HepG2 (cell line): ENCODE results near the gene ARR3. TPM values are rescaled to one million over a fixed set of nuclear protein-coding genes. Genes with fewer than 3 reads are reported as not detected.

Experiments
- AFF4 ChIP-seq: sonication (generic); formaldehyde crosslinking; IDR thresholded peaks from 2 replicates; pipeline ENCODE4 v1.4.0; 2020; ENCODE audit warnings: missing genetic modification reagents
- ATF1 ChIP-seq: IDR thresholded peaks from 2 replicates; pipeline ENCODE4 v1.6.1; 2016; ENCODE audit warnings: mild to moderate bottlenecking, control low read depth
- ATF7 ChIP-seq, 2 experiments: fragments of 450-650 bp in 1 of 2; sonication (generic) in 1 of 2; formaldehyde crosslinking in 1 of 2; IDR thresholded peaks; 2 replicates each; pipeline versions ENCODE4 v1.4.0 to v1.6.1; 2016 to 2020; ENCODE audit warnings: antibody characterized with exemption in 1 of 2, mild to moderate bottlenecking in 1 of 2, missing genetic modification reagents in 1 of 2
- CSRNP2 ChIP-seq: sonication (generic); formaldehyde crosslinking; conservative IDR thresholded peaks from 2 replicates; pipeline ENCODE4 v1.8.0; 2022; ENCODE audit warnings: low read depth, missing genetic modification reagents
- HCFC1 ChIP-seq: fragments of 150-350 bp; IDR thresholded peaks from 2 replicates; pipeline ENCODE4 v1.6.1; 2014; ENCODE audit warnings: low read depth, low read length
- PRDM4 ChIP-seq: sonication (generic); formaldehyde crosslinking; IDR thresholded peaks from 2 replicates; pipeline ENCODE4 v1.9.0; 2021; ENCODE audit warnings: missing genetic modification reagents, borderline replicate concordance
- RXRA ChIP-seq: sonication (generic); formaldehyde crosslinking; IDR thresholded peaks from 2 replicates; pipeline ENCODE4 v1.5.1; 2020; ENCODE audit warnings: missing genetic modification reagents
- SATB2 ChIP-seq: sonication (generic); formaldehyde crosslinking; IDR thresholded peaks from 2 replicates; pipeline ENCODE4 v1.5.0; 2020; ENCODE audit warnings: missing genetic modification reagents
- TFE3 ChIP-seq: IDR thresholded peaks from 2 replicates; pipeline ENCODE4 v1.6.1; 2016
- YEATS4 ChIP-seq: sonication (generic); formaldehyde crosslinking; IDR thresholded peaks from 2 replicates; pipeline ENCODE4 v1.4.0; 2020; ENCODE audit warnings: missing genetic modification reagents, borderline replicate concordance
- ZMYM3 ChIP-seq: sonication (generic); formaldehyde crosslinking; IDR thresholded peaks from 2 replicates; pipeline ENCODE4 v1.5.1; 2020; ENCODE audit warnings: mild to moderate bottlenecking, missing genetic modification reagents
- ZNF143 ChIP-seq: sonication (generic); formaldehyde crosslinking; IDR thresholded peaks from 2 replicates; pipeline ENCODE4 v1.4.0; 2020; ENCODE audit warnings: missing genetic modification reagents
- ZNF280D ChIP-seq: sonication (generic); formaldehyde crosslinking; IDR thresholded peaks from 2 replicates; pipeline ENCODE4 v1.5.1; 2020; ENCODE audit warnings: mild to moderate bottlenecking, missing genetic modification reagents
- ZNF883 ChIP-seq: sonication (generic); formaldehyde crosslinking; IDR thresholded peaks from 2 replicates; pipeline ENCODE4 v1.5.1; 2020; ENCODE audit warnings: mild to moderate bottlenecking, missing genetic modification reagents; ENCODE audit errors: not compliant biosample characterization
- polyA plus RNA-seq, 8 experiments: library from polyadenylated mRNA; depleted of rRNA in 3 of 8; stranded (reverse) in 7 of 8; unstranded in 1 of 8; fragments of >200 nt; fragmentation: Illumina TruSeq in 4 of 8; extraction: Trizol in 4 of 8; gene quantifications; 2 replicates each; pipeline versions ENCODE4 v1.2.1 to v1.2.3, GENCODE V29; 2011 to 2016; ENCODE audit warnings: low read depth in 4 of 8, missing spikeins in 1 of 8, mixed read lengths in 1 of 8; ENCODE audit not compliant: insufficient read depth in 1 of 8
- total RNA-seq, 5 experiments: library from RNA; depleted of rRNA; stranded (reverse); fragments of >200 nt; fragmentation: Illumina TruSeq; extraction: Trizol; gene quantifications; 2 replicates each; pipeline ENCODE4 v1.2.3, GENCODE V29; 2016; ENCODE audit warnings: low read depth in 1 of 5

Gene ARR3
- total and polyA plus RNA-seq, 2 of the 13 experiments (the other 11 are each of a cell fraction or from before 2014, with no cell fraction given) = not detected

GRCh38 chrX:70289793-70290770 lies 21.9 kb downstream of the ARR3 start, which contains the start of the genes KIF4A and PDZD11 (continued):
- TF ChIP-seq ZNF280D = no peak
- TF ChIP-seq RXRA (CRISPR knock-in tag) = no peak
- no peak for TF ChIP-seq AFF4 (CRISPR knock-in tag)
- TF ChIP-seq HCFC1 = no peak
- TF ChIP-seq PRDM4 (CRISPR knock-in tag) = no peak
- TF ChIP-seq SATB2 = no peak
- no peak for TF ChIP-seq CSRNP2
- peak; percentile 14; the same call in 1 of the 2 replicates for TF ChIP-seq YEATS4 (CRISPR knock-in tag)
- TF ChIP-seq ZNF883 (CRISPR knock-in tag) = no peak
- TF ChIP-seq ZMYM3 (CRISPR knock-in tag) = no peak
- peak; percentile 57; the same call in 1 of the 2 replicates for TF ChIP-seq ATF1 (CRISPR knock-in tag)
- no peak for TF ChIP-seq TFE3 (CRISPR knock-in tag)
- no peak for TF ChIP-seq ATF7 (IDR thresholded peaks at IDR 0.05)
- TF ChIP-seq ATF7 (CRISPR knock-in tag; IDR thresholded peaks at IDR 0.05) = no peak
- no peak for TF ChIP-seq ZNF143 (CRISPR knock-in tag)
